Measurements from ENCODE around the gene RHOXF2.
"Not testable (repeated sequence)": the region's sequence is repeated elsewhere in the genome, so short reads cannot be mapped to it uniquely, and the experiment has no call there.

The RHOXF2 gene

GRCh38 chrX:120196626-120197283 lies 38.3 kb downstream of the RHOXF2 start:
- not testable (repeated sequence) for H3K4me1 ChIP-seq (ENCODE audit: control insufficient read depth in 1 of 2, insufficient read depth in 2 of 2, low read length in 2 of 2); H3K27ac ChIP-seq (ENCODE audit: low read depth, low read length); H3K36me3 ChIP-seq (ENCODE audit: control insufficient read depth in 1 of 2, insufficient read depth in 2 of 2, low read length in 2 of 2); H3K4me3 ChIP-seq (ENCODE audit: low read depth in 1 of 2, low read length in 2 of 2); H3K27me3 ChIP-seq (ENCODE audit: control insufficient read depth in 1 of 2, insufficient read depth in 2 of 2, low read length in 2 of 2); H3K9ac ChIP-seq (ENCODE audit: low read depth in 1 of 2, low read length in 2 of 2); H3K9me3 ChIP-seq (ENCODE audit: control insufficient read depth in 1 of 2, low read length in 2 of 2)

GRCh38 chrX:120200851-120201250 lies 42.4 kb downstream of the RHOXF2 start:
- no peak overlapping the region for H3K4me3 ChIP-seq (ENCODE audit: low read depth in 1 of 2, low read length in 2 of 2)
- no peaks in the 10 kb centered on the region for H3K4me1 ChIP-seq (ENCODE audit: control insufficient read depth in 1 of 2, insufficient read depth in 2 of 2, low read length in 2 of 2)
- no peak overlapping the region for H3K27ac ChIP-seq (ENCODE audit: low read depth, low read length)
- H3K9me3 ChIP-seq (ENCODE audit: control insufficient read depth in 1 of 2, low read length in 2 of 2) = no peaks in the 10 kb centered on the region
- no peaks in the 10 kb centered on the region for H3K36me3 ChIP-seq (ENCODE audit: control insufficient read depth in 1 of 2, insufficient read depth in 2 of 2, low read length in 2 of 2)
- H3K27me3 ChIP-seq (ENCODE audit: control insufficient read depth in 1 of 2, insufficient read depth in 2 of 2, low read length in 2 of 2) = no peaks in the 10 kb centered on the region
- no peak overlapping the region for H3K9ac ChIP-seq (ENCODE audit: low read depth in 1 of 2, low read length in 2 of 2)

DNA sequence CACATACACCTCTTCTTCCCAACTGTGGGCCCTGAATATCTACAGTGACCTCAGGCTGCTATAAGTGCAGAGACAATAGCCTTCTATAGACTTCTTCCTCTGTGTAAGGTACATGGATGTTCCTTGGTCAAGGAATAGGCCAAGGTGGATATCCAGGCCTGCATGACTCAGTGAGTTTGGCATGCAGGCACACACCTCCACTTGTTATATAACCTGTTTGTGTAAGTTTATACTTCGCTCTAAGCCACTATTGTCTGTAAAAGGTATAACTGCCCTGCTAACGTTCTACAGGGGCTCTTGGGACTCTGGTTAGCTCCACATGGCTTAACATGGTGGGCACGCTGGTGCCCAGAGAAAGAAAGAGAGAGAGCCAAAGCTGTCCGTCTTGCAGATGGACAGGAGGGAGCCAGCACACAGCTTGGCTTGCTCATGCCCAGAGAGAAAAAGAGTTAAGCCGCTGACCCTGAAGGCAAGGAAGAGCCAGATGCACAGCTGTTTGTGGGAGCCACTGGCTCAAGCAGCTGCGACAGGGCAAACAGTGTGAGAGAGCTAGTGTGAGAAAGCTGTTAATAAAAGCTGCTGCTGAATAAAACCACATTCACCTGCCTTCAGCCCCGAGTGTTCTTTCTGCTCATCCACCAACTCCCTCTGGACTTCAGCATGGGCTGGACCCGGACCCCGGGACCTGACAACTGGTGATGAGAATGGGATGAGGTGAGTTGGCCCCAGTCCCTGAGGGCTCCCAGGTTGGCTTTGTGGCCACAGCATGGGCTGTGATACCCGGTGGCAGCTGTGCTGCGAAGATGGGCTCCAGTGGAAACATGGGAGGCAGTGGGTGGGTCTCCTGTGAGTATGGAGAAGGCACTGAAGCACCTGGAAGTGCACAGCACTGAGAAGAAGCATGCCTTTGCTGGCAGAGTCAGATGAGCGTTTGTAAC lies 47.7 kb downstream of the RHOXF2 start:
- Histone ChIP-seq H3K4me3 (ENCODE audit: low read depth in 1 of 2, low read length in 2 of 2) (no peak overlapping the region), H3K36me3 (ENCODE audit: control insufficient read depth in 1 of 2, insufficient read depth in 2 of 2, low read length in 2 of 2) (no peaks in the 10 kb centered on the region), H3K4me1 (ENCODE audit: control insufficient read depth in 1 of 2, insufficient read depth in 2 of 2, low read length in 2 of 2) (no peaks in the 10 kb centered on the region), H3K9me3 (ENCODE audit: control insufficient read depth in 1 of 2, low read length in 2 of 2) (no peaks in the 10 kb centered on the region), H3K9ac (ENCODE audit: low read depth in 1 of 2, low read length in 2 of 2) (no peak overlapping the region), H3K27ac (ENCODE audit: low read depth, low read length) (no peak overlapping the region), H3K27me3 (ENCODE audit: control insufficient read depth in 1 of 2, insufficient read depth in 2 of 2, low read length in 2 of 2) (no peaks in the 10 kb centered on the region)

GRCh38 chrX:120207009-120207605 lies 48.7 kb downstream of the RHOXF2 start:
- H3K4me1 ChIP-seq (ENCODE audit: control insufficient read depth in 1 of 2, insufficient read depth in 2 of 2, low read length in 2 of 2) = no peaks in the 10 kb centered on the region
- H3K9me3 ChIP-seq (ENCODE audit: control insufficient read depth in 1 of 2, low read length in 2 of 2) = no peaks in the 10 kb centered on the region
- no peak overlapping the region for H3K9ac ChIP-seq (ENCODE audit: low read depth in 1 of 2, low read length in 2 of 2)

GRCh38 chrX:120213438-120214265 lies 55.2 kb downstream of the RHOXF2 start:
- Histone ChIP-seq H3K4me3 (ENCODE audit: low read depth in 1 of 2, low read length in 2 of 2) (no peak overlapping the region), H3K36me3 (ENCODE audit: control insufficient read depth in 1 of 2, insufficient read depth in 2 of 2, low read length in 2 of 2) (no peaks in the 10 kb centered on the region), H3K27ac (ENCODE audit: low read depth, low read length) (no peak overlapping the region), H3K9ac (ENCODE audit: low read depth in 1 of 2, low read length in 2 of 2) (no peak overlapping the region), H3K4me1 (ENCODE audit: control insufficient read depth in 1 of 2, insufficient read depth in 2 of 2, low read length in 2 of 2) (no peaks in the 10 kb centered on the region), H3K9me3 (ENCODE audit: control insufficient read depth in 1 of 2, low read length in 2 of 2) (no peaks in the 10 kb centered on the region), H3K27me3 (ENCODE audit: control insufficient read depth in 1 of 2, insufficient read depth in 2 of 2, low read length in 2 of 2) (no peaks in the 10 kb centered on the region)

More at GRCh38 chrX:120207009-120207605, 48.7 kb downstream of the RHOXF2 start:
- Histone ChIP-seq H3K27me3 (ENCODE audit: control insufficient read depth in 1 of 2, insufficient read depth in 2 of 2, low read length in 2 of 2) (no peaks in the 10 kb centered on the region), H3K36me3 (ENCODE audit: control insufficient read depth in 1 of 2, insufficient read depth in 2 of 2, low read length in 2 of 2) (no peaks in the 10 kb centered on the region), H3K4me3 (ENCODE audit: low read depth in 1 of 2, low read length in 2 of 2) (no peak overlapping the region), H3K27ac (ENCODE audit: low read depth, low read length) (no peak overlapping the region)

Data from duodenal mucosa (tissue), 2 donors.